Tibial artery (tissue), 4 donors: ENCODE results near the gene IL21R.
"Not testable (repeated sequence)": the region's sequence is repeated elsewhere in the genome, so short reads cannot be mapped to it uniquely, and the experiment has no call there.

Source experiments
- DNase-seq, 2 donors: peaks; one replicate each; pipeline ENCODE4 v3.0.0-alpha.2; 2019
- H3K27ac ChIP-seq, 2 donors: fragments of 200-600 bp; sonication (generic) in 1 of 2; 1 replicate in 1 of 2; 2 replicates in 1 of 2; pipeline ENCODE4 v1.5.1; 2018 to 2019; ENCODE audit warnings: mild to moderate bottlenecking in 1 of 2
- H3K27me3 ChIP-seq, 2 donors: fragments of 200-600 bp; sonication (generic) in 1 of 2; one replicate each; pipeline versions ENCODE4 v1.5.1 to v1.6.0; 2016 to 2019
- H3K36me3 ChIP-seq, 3 donors: fragments of 200-600 bp; sonication (generic) in 2 of 3; one replicate each; pipeline ENCODE4 v1.5.1; 2016 to 2019; ENCODE audit warnings: mild to moderate bottlenecking in 2 of 3
- H3K4me1 ChIP-seq, 4 donors: fragments of 200-600 bp; sonication (generic) in 2 of 4; 1 replicate in 3 of 4; 2 replicates in 1 of 4; pipeline ENCODE4 v1.5.1; 2016 to 2019
- H3K4me3 ChIP-seq, 2 donors: fragments of 200-600 bp; sonication (generic) in 1 of 2; 1 replicate in 1 of 2; 2 replicates in 1 of 2; pipeline ENCODE4 v1.5.1; 2018 to 2019; ENCODE audit warnings: mild to moderate bottlenecking in 2 of 2
- H3K9me3 ChIP-seq, 3 donors: fragments of 200-600 bp; sonication (generic) in 1 of 3; one replicate each; pipeline ENCODE4 v1.5.1; 2016 to 2019
- intact Hi-C: fragments of 100-400 bp; cut with DNase I; formaldehyde crosslinking; loops from one replicate; pipeline ENCODE4 v1.15.0; 2023; ENCODE audit warnings: low total_unique reads
- TF ChIP-seq, protein P1 (sequence below), 2 experiments: fragments of 200-600 bp in 1 of 2; fragments of 450-650 bp in 1 of 2; IDR thresholded peaks; one replicate each; pipeline ENCODE4 v1.5.1; 2017 to 2019; ENCODE audit warnings: antibody characterized with exemption in 2 of 2, mild to moderate bottlenecking in 1 of 2, moderate library complexity in 1 of 2

IL21R gene

GRCh38 chr16:27408012-27408601 is 6.1 kb downstream of the IL21R start:
- TF ChIP-seq, protein P1, sequence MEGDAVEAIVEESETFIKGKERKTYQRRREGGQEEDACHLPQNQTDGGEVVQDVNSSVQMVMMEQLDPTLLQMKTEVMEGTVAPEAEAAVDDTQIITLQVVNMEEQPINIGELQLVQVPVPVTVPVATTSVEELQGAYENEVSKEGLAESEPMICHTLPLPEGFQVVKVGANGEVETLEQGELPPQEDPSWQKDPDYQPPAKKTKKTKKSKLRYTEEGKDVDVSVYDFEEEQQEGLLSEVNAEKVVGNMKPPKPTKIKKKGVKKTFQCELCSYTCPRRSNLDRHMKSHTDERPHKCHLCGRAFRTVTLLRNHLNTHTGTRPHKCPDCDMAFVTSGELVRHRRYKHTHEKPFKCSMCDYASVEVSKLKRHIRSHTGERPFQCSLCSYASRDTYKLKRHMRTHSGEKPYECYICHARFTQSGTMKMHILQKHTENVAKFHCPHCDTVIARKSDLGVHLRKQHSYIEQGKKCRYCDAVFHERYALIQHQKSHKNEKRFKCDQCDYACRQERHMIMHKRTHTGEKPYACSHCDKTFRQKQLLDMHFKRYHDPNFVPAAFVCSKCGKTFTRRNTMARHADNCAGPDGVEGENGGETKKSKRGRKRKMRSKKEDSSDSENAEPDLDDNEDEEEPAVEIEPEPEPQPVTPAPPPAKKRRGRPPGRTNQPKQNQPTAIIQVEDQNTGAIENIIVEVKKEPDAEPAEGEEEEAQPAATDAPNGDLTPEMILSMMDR (IDR thresholded peaks at IDR 0.05) = no peak
- peaks cover 0 to 7% (median 5%) of the 10 kb centered on the region in 3 donors for H3K9me3 ChIP-seq
- H3K36me3 ChIP-seq = no peaks in the 10 kb centered on the region
- no peak overlapping the region for H3K4me3 ChIP-seq
- peaks cover 0 to 27% of the 10 kb centered on the region in 2 donors for H3K27me3 ChIP-seq
- intact Hi-C loops = no loop called here
- H3K4me1 ChIP-seq = no peaks in the 10 kb centered on the region
- no peak for DNase-seq
- no peak overlapping the region for H3K27ac ChIP-seq

DNA sequence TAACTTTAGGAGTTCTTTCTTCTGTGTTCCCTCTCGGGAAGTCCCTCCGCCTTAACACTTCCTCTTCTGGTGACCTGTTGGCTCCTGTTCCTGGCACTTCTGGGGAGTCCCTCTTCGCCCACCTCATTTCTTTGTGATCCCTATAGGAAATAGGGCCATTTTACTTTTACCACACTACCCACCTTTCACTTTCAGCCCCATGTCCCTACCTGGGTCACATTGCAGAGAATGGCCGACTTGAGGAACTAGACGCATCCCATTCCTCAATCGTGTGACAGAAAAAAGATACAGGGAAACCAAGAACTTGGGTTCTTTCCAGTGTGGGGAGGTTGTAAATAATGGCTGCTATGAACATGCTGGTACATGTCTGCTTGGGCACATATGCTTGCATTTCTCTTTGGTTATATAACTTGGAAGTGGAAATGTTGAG is 6.6 kb downstream of the IL21R start:
- DNase-seq = no peak
- Histone ChIP-seq H3K4me1 (no peaks in the 10 kb centered on the region), H3K36me3 (no peaks in the 10 kb centered on the region), H3K9me3 (peaks cover 0 to 7% (median 5%) of the 10 kb centered on the region in 3 donors), H3K27ac (no peak overlapping the region), H3K4me3 (no peak overlapping the region), H3K27me3 (peaks cover 0 to 23% of the 10 kb centered on the region in 2 donors)
- TF ChIP-seq, protein P1 (IDR thresholded peaks at IDR 0.05) = no peak
- intact Hi-C loops = no loop called here

- H3K36me3 ChIP-seq, intact Hi-C loops, H3K4me3 ChIP-seq, H3K9me3 ChIP-seq, DNase-seq, H3K4me1 ChIP-seq, H3K27ac ChIP-seq: not testable (repeated sequence)
- peaks cover 0 to 11% of the 10 kb centered on the region in 2 donors for H3K27me3 ChIP-seq
Observed at GRCh38 chr16:27409958-27410357, 8.0 kb downstream of the IL21R start.

DNA sequence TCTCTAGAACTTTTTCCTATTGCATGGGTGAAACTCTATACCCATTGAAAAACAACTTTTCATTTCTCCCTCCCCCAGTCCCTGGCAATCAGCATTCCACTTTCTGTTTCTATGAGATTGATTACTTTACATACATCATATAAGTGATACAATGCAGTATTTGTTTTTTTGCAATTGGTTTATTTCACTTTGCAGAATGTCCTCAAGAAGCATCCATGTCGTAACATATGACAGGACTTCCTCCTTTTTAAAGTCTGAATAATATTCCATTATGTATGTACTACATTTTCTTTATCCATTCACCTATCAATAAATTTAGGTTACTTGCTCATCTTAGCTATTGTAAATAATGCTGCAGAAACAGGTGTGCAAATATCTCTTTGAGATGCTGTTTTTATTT is 8.8 kb downstream of the IL21R start:
- Histone ChIP-seq H3K27ac (no peak overlapping the region), H3K4me1 (no peaks in the 10 kb centered on the region), H3K4me3 (no peak overlapping the region), H3K27me3 (peaks cover 0 to 7% of the 10 kb centered on the region in 2 donors), H3K36me3 (no peaks in the 10 kb centered on the region), H3K9me3 (peaks cover 0 to 7% (median 5%) of the 10 kb centered on the region in 3 donors)
- DNase-seq = no peak
- TF ChIP-seq, protein P1 (IDR thresholded peaks at IDR 0.05) = no peak
- intact Hi-C loops = no loop called here

GRCh38 chr16:27413956-27414355 is 12.0 kb downstream of the IL21R start:
- no peak for DNase-seq
- no peak overlapping the region for H3K4me3 ChIP-seq
- no peaks in the 10 kb centered on the region for H3K27me3 ChIP-seq
- TF ChIP-seq, protein P1 (IDR thresholded peaks at IDR 0.05) = no peak
- no peaks in the 10 kb centered on the region for H3K4me1 ChIP-seq
- H3K27ac ChIP-seq = no peak overlapping the region
- intact Hi-C loops = no loop called here
- peaks cover 0 to 7% (median 5%) of the 10 kb centered on the region in 3 donors for H3K9me3 ChIP-seq
- no peaks in the 10 kb centered on the region for H3K36me3 ChIP-seq

DNA sequence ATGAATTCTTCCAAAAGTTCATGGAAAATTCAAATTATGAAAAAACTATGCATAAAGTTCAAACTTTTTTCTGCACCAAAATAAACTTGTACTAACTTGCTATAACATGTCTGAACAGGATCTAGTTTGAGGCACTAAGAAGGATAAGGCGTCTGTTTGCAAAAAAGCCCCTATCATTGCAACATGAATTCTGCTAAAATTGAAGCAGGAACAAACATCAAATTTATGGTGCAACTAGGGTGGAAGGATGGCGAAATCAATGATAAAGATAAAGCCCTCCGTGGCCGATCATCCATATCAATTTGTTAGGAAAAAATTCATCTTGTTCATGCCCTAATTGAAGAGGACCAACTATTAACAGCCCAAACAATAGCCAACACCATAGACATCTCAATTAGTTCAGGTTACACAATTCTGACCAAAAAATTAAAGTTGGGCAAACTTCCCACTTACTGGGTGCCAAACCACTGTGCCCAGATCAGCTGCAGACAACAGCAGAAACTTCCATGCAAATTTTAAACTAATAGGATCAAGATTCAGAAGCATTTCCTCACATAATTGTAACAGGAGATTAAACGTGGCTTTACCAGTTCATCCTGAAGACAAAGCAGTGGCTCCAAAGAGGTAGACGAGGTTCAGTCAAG is 12.9 kb downstream of the IL21R start:
- H3K4me3 ChIP-seq = no peak overlapping the region
- H3K27me3 ChIP-seq = no peaks in the 10 kb centered on the region
- TF ChIP-seq, protein P1 (IDR thresholded peaks at IDR 0.05) = no peak
- peaks cover 0 to 2% (median under 1%) of the 10 kb centered on the region in 3 donors for H3K9me3 ChIP-seq
- H3K27ac ChIP-seq = no peak overlapping the region
- intact Hi-C loops = no loop called here
- no peaks in the 10 kb centered on the region for H3K36me3 ChIP-seq
- no peak for DNase-seq
- no peaks in the 10 kb centered on the region for H3K4me1 ChIP-seq
